Measurements from ENCODE around the gene CHST8. TPM values are rescaled to one million over a fixed set of nuclear protein-coding genes. Genes with fewer than 3 reads are reported as not detected.

CHST8 gene
- total RNA-seq, 1 donor = not detected

GRCh38 chr19:33806434-33806881 lies 184.7 kb downstream of the CHST8 start:
- no peaks in the 10 kb centered on the region for H3K4me1 ChIP-seq (ENCODE audit: insufficient read depth, low read length)
- H4K20me1 ChIP-seq (ENCODE audit: insufficient read depth, low read length) = peaks cover 28% of the 10 kb centered on the region
- no peak for TF ChIP-seq CTCF (IDR thresholded peaks at IDR 0.05; ENCODE audit: extremely low read depth, low read depth, low read length)
- H3K36me3 ChIP-seq (ENCODE audit: insufficient read depth, low read length) = peaks cover 12% of the 10 kb centered on the region
- no peak overlapping the region for H2AFZ ChIP-seq (ENCODE audit: low read length)
- H3K9me3 ChIP-seq (ENCODE audit: low read depth, low read length) = no peaks in the 10 kb centered on the region
- H3K27ac ChIP-seq (ENCODE audit: low read depth, low read length) = no peak overlapping the region
- peak; percentile 60 for DNase-seq (ENCODE audit: insufficient read length, low spot score, missing footprints)
- H3K4me2 ChIP-seq (ENCODE audit: insufficient read depth, low read length) = no peak overlapping the region
- no peaks in the 10 kb centered on the region for H3K79me2 ChIP-seq (ENCODE audit: insufficient read depth, low read length)
- no peaks in the 10 kb centered on the region for H3K27me3 ChIP-seq (ENCODE audit: insufficient read depth, low read length)
- no peak overlapping the region for H3K4me3 ChIP-seq (ENCODE audit: insufficient read depth, low read length)

GRCh38 chr19:33808399-33808798 lies 186.6 kb downstream of the CHST8 start:
- H3K79me2 ChIP-seq (ENCODE audit: insufficient read depth, low read length) = no peaks in the 10 kb centered on the region
- TF ChIP-seq CTCF (IDR thresholded peaks at IDR 0.05; ENCODE audit: extremely low read depth, low read depth, low read length) = no peak
- H3K9me3 ChIP-seq (ENCODE audit: low read depth, low read length) = no peaks in the 10 kb centered on the region
- no peaks in the 10 kb centered on the region for H3K27me3 ChIP-seq (ENCODE audit: insufficient read depth, low read length)
- H2AFZ ChIP-seq (ENCODE audit: low read length) = no peak overlapping the region
- no peaks in the 10 kb centered on the region for H3K4me1 ChIP-seq (ENCODE audit: insufficient read depth, low read length)
- H3K4me3 ChIP-seq (ENCODE audit: insufficient read depth, low read length) = no peak overlapping the region
- peaks cover 11% of the 10 kb centered on the region for H3K36me3 ChIP-seq (ENCODE audit: insufficient read depth, low read length)
- H4K20me1 ChIP-seq (ENCODE audit: insufficient read depth, low read length) = peaks cover 28% of the 10 kb centered on the region
- H3K4me2 ChIP-seq (ENCODE audit: insufficient read depth, low read length) = no peak overlapping the region
- no peak overlapping the region for H3K27ac ChIP-seq (ENCODE audit: low read depth, low read length)
- peak; percentile 65 for DNase-seq (ENCODE audit: insufficient read length, low spot score, missing footprints)

GRCh38 chr19:33809960-33810359 lies 188.2 kb downstream of the CHST8 start:
- Histone ChIP-seq H3K27me3 (ENCODE audit: insufficient read depth, low read length) (no peaks in the 10 kb centered on the region), H3K4me2 (ENCODE audit: insufficient read depth, low read length) (no peak overlapping the region), H3K4me3 (ENCODE audit: insufficient read depth, low read length) (no peak overlapping the region), H3K4me1 (ENCODE audit: insufficient read depth, low read length) (no peaks in the 10 kb centered on the region), H4K20me1 (ENCODE audit: insufficient read depth, low read length) (peaks cover 16% of the 10 kb centered on the region), H2AFZ (ENCODE audit: low read length) (no peak overlapping the region), H3K79me2 (ENCODE audit: insufficient read depth, low read length) (no peaks in the 10 kb centered on the region), H3K27ac (ENCODE audit: low read depth, low read length) (no peak overlapping the region), H3K36me3 (ENCODE audit: insufficient read depth, low read length) (peaks cover 8% of the 10 kb centered on the region), H3K9me3 (ENCODE audit: low read depth, low read length) (no peaks in the 10 kb centered on the region)
- peak; percentile 95 for DNase-seq (ENCODE audit: insufficient read length, low spot score, missing footprints)
- no peak for TF ChIP-seq CTCF (IDR thresholded peaks at IDR 0.05; ENCODE audit: extremely low read depth, low read depth, low read length)

GRCh38 chr19:33810821-33811220 lies 189.1 kb downstream of the CHST8 start:
- Histone ChIP-seq H3K36me3 (ENCODE audit: insufficient read depth, low read length) (peaks cover 8% of the 10 kb centered on the region), H3K4me1 (ENCODE audit: insufficient read depth, low read length) (peaks cover under 1% of the 10 kb centered on the region), H3K27ac (ENCODE audit: low read depth, low read length) (no peak overlapping the region), H2AFZ (ENCODE audit: low read length) (no peak overlapping the region), H3K9me3 (ENCODE audit: low read depth, low read length) (no peaks in the 10 kb centered on the region), H3K4me2 (ENCODE audit: insufficient read depth, low read length) (no peak overlapping the region), H3K4me3 (ENCODE audit: insufficient read depth, low read length) (no peak overlapping the region), H4K20me1 (ENCODE audit: insufficient read depth, low read length) (peaks cover 12% of the 10 kb centered on the region), H3K27me3 (ENCODE audit: insufficient read depth, low read length) (no peaks in the 10 kb centered on the region), H3K79me2 (ENCODE audit: insufficient read depth, low read length) (no peaks in the 10 kb centered on the region)
- TF ChIP-seq CTCF (IDR thresholded peaks at IDR 0.05; ENCODE audit: extremely low read depth, low read depth, low read length) = no peak
- peak; percentile 66 for DNase-seq (ENCODE audit: insufficient read length, low spot score, missing footprints)

All from osteoblast (primary cell).